ENCODE data around the gene TAF1A. TPM values are rescaled to one million over a fixed set of nuclear protein-coding genes. Genes with fewer than 3 reads are reported as not detected.

Gene TAF1A
- total RNA-seq, result 10.2 TPM

DNA sequence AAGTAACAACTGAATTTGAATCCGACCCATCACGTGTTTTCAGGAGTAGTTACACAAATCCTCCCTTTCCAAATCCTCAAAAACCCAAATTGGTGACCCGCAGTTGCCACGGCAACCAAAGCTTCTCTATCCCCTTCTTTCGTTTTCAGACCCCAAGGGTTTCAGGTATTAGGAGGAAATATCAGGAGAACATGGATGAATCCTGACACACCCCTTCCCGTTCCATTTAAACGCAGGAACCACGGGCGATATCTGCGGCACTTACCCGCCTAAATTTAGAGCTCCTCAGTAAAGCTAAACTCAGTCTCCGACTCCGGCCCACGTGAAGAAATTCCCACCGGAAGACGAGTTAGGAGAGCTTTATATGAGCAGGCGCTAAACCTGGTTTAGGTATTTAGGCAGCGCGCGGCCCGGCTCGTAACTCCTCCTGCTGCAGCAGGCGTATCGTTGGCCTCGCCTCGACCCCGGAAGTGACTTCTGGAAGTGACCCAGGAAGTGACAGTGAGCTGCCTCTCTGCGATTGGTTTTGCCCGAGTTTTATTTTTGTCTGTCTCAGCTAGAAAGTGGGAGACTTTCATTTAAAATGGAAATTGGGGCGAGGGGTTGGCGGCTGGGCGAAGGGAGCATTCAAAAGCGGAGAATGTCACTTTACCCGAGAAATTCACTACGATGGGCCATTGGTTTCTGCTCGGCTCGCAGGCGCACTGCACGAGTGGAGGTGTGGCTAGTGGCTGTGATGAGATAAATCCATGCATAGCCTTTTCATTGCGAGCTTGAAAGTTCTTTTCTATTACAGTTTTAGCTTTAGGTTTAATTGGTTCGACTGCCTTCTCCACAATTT lies at the start of gene TAF1A:
TSS of gene TAF1A (minus strand) at position 472 of the 841 bp plus-strand sequence.

DNA sequence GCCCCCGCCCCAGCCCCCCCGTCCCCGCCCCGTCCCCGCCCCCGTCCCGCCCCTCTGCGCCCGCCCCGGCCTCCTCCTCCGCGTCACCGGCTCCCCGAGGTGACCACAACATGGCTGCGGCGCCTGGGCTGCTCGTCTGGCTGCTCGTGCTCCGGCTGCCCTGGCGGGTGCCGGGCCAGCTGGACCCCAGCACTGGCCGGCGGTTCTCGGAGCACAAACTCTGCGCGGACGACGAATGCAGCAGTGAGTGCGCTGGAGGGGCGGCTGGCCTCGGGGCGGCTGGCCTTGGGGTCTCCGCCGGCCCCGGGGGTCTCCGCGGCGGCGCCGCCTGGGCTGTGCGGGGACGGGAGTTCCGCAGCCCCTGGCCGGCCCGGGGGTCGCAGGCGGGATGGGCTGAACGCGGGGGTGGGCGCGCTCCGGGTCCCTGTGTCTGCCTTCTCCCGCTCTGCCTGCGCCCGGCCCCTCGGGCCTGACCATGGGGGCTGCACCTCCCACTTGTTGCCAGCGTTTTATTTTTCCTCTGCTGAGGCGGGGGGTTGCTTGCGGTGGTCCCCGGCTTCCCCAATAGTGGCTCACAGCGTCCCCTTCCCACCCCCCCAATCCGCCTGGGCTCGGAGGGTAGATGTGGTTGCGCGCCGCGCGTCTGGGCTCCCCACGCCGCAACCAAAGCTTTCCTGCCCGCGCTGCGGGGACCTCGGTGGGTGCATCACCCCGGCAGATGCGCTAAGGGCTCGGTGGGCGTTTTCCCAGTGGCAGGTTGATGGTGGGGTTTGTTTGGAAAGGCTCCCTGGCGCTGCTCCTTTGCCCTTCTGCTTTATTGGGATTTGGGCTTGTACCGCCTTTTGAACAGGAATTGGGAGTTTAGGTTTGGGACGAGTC lies 28.5 kb upstream of the TAF1A start, which contains the start of gene MIA3:
TSS of gene MIA3 (plus strand) at position 97 of the 879 bp plus-strand sequence. CDS start at position 111, 14 bp downstream.

DNA sequence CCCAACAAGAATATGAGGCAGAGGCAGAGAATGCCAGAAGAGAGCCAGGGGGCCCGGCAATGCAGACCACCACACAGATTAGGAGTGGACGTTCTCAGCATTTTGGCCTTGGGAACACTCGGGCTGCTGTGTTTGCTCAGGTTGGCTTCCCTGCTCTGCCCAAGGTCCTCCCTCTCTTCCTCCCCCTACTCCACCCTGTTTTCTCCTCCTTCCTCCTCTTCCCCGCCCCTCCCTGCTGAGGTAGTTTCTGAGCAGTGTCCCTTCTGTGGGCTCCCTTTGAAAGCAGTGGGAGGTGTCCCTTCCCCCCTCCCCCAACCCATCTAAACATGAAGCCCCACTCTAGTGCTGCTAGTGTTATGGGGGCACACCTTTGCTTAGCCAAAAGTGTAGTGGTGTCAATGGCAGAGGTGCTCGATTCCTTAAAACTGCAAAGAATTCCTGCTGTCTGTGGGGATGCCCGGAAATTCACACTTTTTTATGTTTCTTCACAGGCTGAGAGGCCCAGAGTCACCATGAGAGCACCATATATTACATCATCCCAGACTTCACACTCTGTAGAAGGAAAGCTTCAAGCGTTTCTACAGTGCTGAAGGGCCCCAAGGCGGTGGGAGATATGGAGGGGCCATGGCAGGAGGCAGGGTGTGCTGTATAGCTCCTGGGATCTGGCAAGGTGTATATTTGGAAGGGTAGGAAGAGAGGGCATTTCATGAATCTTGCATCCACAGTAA lies 41.6 kb downstream of the TAF1A start, which contains the start of gene HHIPL2:
TSS of gene HHIPL2 (minus strand) at position 161 of the 728 bp plus-strand sequence. CDS start at position 101, 60 bp downstream.

Other genes with a start within 250 kb of the TAF1A start
- 0.29 TPM for gene HHIPL2, start 41.8 kb downstream of the TAF1A start, total RNA-seq
- 52.0 TPM for gene MIA3, start 28.2 kb upstream of the TAF1A start, total RNA-seq
- gene AIDA, start 122.6 kb upstream of the TAF1A start, total RNA-seq, result 40.9 TPM
- gene BROX, start 122.6 kb upstream of the TAF1A start, total RNA-seq, result 40.6 TPM
- gene FAM177B, start 147.3 kb upstream of the TAF1A start, total RNA-seq, result not detected
- 13.1 TPM for gene DISP1, start 225.1 kb upstream of the TAF1A start, total RNA-seq

Measured in metanephros (tissue), 1 donor.